Stimulated activated CD4-positive, alpha-beta T cell treated with anti-CD3 and anti-CD28 coated beads, Interleukin-4, amount 100 ng/mL, for 4 hours (primary cell): ENCODE results near the gene TRA2A.
A peak's percentile ranks its signal among the peaks of the same experiment; 100 is the strongest.
"Not testable (repeated sequence)": the region's sequence is repeated elsewhere in the genome, so short reads cannot be mapped to it uniquely, and the experiment has no call there.

Experiments used
- DNase-seq, 2 experiments: peaks; one replicate each; pipeline ENCODE4 v3.0.0-alpha.2; 2020

The TRA2A gene

DNA sequence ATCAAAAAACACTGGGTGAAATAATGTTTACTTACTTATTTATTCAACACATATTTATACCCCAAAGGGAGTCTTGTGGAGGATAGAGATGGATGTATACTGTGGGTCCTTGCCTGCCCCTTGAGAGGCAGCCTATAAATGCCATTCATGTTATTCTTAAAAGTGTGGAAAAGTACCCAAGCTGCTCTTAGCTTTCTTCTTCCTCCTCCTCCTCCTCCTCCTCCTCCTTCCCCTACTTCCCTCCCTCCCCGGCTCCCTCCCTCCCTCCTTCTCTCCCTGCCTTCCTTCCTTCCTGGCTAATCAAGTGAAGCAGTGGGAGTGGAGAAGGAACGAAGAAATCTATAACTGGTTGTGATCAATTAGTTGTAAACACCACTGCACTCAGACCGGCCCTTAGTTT, 40.3 kb downstream of the TRA2A start:
- no peak for DNase-seq

DNA sequence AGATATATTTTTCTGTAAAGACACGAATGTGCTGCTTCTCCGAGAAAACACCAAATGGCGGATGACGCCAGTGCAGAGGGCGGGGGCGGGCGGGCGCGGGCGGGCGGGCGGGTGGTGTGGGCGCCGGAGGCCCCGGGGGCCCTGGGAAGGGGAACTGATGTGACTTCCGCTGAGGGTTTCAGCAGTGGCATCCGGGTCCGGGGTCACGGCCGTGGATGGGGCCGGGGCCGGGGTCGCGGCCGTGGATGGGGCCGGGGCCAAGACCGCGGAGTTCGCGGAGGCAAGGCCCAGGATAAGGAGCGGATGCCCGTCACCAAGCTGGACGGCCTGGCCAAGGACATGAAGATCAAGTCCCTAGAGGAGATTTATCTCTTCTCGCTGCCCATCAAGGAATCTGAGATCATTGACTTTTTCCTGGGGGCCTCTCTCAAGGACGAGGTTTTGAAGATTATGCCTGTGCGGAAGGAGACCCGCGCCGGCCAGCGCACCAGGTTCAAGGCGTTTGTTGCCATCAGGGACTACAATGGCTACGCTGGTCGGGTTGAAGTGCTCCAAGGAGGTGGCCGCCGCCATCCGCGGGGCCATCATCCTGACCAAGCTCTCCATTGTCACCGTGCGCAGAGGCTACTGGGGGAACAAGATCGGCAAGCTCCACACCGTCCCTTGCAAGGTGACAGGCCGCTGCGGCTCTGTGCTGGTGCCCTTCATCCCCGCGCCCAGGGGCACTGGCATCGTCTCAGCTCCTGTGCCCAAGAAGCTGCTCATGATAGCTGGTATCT, 41.2 kb downstream of the TRA2A start:
- peak; percentile 48 to 58 for DNase-seq

DNA sequence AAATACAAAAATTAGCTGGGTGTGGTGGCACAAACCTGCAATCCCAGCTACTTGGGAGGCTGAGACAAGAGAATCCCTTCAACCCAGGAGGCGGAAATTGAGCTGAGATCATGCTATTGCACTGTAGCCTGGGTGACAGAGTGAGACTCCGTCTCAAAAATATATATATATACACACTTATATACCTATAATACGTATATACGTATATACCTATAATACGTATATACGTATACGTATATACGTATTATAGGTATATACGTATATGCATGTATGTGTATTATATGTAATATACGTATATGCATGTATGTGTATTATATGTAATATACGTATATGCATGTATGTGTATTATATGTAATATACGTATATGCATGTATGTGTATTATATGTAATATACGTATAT, 43.1 kb downstream of the TRA2A start:
- DNase-seq, result not testable (repeated sequence)

DNA sequence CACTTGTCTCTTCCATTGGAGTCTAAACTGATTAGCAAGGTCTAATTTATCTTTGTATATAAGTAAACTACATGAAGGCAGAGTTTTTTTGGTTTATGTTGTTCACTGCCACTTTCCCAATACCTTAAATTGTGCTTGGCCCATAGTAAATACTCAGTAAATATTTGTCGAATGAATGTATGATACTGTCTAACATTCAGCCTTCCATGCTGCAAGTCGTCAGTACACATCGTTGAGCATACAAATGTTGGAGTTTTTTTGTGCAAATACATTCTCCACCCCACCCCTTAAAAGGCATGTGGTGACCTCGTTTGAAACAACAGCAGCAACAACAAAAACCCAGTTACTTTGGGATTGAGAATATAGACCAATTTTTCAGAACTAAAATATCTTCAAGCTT, 44.1 kb downstream of the TRA2A start:
- DNase-seq, result no peak

DNA sequence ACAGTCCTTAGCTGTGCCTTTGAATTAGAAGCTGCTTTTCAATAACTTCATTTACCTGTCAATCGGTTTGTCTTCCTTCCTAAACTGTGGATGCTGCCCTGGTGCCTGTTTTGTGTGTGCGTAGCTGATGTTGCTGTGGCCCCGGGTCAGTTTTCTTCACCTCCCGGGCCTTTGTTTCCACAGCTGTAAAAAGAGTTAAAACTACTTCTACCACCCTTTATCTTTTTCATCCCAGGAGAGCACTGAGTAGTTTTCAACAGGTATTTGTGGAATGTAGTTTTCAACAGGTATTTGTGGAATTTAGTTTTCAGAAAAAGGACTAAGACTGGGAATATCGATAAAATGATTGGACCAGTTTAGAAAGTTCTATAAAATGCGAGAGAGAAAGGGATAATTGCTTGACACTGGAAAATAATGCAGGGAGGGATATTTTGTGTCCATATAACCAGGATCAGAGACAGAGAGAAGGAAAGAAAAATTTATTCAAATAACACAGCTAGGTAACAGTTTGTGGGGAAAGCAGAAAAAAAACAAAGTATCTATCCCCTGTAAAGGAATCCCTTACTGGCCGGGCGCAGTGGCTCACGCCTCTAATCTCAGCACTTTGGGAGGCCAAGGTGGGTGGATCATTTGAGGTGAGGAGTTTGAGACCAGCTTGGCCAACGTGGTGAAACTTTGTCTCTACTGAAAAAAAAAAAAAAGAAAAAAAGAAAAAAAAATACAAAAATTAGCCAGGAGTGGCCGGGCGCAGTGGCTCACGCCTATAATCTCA, 45.6 kb downstream of the TRA2A start:
- no peak for DNase-seq

DNA sequence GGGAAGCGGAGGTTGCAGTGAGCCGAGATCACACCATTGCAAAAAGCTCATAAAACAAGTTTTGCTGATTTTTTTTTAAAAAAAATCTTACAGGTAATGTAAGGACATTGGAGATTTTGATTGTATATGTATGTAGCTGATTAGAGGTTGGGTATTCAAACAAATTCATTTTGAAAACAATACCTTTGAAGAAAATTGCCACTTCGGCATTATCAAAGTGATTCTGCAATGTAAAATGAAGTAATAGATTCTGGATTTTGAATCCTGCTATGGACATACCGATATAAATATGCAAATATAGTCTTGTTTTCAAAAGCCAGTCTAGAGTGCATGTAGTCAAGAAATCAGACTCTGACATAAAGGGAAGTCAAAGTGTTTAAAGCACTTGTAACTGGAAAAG, 49.1 kb downstream of the TRA2A start:
- DNase-seq, result no peak

DNA sequence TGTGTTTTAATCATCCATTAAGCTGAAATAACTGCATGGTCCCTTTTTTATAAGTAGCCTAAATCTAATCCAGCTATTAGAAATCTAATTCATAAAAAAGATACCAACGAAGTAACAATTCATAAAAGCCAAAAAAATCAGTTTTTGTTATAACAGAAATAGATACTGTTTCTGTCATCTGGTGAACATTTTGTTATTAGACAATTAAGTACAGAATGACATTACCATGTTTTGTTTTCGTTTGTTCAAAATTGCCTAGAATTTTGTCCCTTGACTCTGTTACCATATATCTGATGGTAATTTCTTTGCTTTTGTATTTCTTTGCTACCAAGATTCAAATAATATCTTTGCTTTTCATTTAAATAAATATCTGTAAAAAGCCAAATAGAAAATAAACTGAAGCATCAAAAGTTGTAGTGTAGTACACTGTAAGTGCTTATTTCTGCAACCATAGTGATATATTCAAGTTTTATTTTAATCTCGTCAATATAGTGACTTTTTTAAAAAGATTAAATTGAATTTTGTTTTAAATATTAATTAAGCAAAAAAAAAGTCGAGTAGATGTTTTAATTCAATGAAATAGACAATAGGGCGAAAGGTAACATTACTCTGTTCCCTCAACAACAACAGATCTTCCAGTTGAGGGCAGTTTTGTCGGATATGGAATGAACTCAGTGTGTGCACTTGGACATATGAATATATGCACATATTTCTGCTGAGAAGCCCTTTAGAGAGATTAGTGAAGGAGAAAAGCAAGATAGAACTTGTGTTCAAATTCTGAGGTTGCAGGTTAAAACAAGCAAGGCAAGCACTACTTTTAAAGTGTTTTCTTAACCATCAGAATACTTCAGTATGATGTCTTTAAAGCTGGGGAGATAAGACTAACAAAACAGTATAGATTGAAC, 53.6 kb downstream of the TRA2A start:
- DNase-seq, result no peak

DNA sequence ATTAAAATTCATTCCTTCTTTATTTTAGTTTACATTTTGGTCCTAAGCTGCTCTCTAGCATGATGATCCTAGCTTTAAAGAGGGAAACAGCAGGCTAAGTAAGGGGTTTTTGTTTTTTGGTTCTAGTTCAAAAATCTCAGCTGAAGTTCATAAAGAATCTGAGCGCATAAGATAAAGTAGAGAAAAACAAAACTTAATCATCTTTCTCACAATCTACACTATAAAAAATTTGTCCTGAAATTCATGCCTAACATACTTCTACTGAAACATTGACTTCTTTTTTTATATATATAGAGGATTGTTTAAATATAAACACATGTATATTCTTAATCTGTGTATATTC, 54.7 kb downstream of the TRA2A start:
- no peak for DNase-seq

DNA sequence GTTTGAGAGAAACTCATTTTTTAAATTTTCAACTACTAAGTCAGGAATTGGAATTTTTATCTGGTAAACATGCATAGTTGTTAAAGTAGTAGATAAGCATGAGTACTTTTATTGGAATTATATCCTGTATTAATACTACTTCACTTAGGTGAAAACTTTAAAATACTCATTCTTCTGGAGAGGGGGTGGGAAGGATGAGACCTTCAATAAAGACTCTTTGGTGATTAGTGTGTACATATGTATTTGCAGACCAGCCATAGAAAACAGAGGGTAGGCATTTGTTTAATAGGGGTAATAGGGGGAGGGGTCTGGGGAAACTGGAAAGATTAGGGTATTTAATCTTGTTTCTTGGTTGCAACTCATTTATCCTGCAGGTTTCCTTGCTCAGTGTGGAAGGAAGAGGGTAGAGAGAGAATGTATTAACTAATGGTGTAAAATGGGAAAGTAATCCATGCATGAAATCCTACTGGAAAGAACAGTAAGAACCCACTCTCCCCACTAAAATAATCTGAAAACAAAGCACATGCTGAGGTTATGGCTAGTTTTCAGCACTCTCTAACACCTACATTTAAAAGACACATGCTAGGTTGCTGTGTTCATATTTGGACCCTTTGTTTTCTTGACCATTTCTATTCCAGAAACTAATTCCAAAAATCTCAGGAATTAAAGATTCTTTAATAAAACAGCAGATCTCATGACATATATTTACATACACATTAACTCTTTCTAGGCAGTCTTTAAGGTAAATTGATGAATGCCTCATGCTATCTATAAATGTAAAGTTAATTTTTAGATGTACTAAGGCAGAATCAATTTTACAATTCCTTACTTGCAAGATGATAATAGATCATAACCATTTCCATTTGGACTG, 55.3 kb downstream of the TRA2A start:
- no peak for DNase-seq

DNA sequence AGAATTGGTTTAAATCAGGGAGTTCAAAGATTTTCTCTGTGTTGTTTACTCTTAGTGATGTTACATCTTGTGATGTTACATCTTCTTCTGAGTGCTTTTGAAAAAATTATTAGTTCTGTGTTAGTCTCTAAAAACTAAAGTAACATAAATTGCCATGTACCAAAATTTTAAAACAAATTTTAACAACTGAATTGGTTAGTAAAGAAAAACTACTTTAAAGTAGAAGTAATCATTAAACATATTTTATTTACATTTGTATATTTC, 56.3 kb downstream of the TRA2A start:
- no peak for DNase-seq

DNA sequence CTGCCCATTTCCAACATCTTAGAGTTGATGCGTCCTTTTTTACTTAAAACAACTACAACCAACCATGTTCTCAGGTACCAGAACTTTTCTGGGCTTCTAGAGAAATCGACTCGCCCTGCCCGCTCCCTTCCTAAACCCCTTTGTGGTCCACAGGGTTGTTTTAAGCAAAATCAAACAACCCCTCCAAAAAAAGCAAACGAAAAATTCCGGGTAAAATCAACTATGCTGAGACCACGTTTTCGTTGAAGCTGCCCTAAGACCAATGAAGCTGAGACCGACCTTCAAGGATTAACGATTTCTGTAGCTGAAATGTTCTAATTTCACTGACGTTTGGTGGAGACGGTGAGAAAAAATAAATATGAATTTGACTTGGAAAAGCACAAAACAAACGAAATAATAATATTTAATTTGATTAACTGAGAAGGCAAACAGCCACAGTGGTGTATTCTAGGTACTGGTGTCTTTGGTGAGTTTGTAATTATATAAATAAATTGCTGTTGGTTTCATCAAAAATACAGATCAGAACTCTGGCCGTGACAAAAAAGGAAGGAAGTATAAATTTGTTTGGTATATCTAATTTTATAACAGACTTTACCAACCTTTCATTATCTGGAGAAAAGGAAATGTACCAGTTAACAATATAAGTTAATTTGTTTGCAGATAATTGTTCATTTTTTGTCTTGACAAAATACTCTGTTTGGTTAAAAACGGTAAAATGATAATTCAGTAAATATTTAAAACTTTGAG, 56.8 kb downstream of the TRA2A start:
- no peak for DNase-seq

DNA sequence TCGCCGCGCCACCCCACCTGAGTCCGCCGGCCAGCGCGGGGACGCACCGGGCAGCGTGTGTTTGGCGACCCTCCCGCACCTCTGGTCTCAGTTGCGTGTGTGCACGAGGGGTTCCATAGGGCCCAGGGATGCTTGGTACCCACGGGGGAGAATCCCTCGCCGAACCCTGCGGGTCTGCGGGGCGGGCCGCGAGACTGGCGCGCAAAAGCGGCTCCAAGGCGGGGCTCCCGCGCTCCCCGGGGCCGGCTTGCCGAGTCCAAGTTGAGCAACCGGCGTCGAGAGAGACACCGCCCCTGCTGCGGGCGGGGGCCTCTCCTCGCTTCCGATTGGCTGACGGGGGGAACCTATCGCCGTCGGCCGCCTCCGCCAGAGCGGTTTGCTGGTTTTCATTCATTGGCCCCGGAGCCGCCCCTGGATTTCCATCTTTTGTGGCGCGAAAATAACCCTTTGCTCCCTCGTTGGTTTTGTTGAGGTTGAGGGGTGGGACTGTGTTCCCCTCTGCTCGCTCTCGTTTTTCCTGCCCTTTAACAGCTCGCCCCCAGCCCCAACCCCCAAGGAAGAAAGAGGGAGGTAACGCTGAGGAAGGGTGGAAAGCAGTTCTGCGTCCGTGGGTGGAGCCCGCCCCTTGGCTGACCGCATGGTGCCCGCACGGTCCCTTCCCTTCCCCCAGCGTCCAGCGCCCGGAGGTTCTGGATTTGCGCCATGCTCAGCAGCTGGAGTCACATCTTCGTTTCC, 57.5 kb downstream of the TRA2A start:
- peak; percentile 52 to 61 for DNase-seq

DNA sequence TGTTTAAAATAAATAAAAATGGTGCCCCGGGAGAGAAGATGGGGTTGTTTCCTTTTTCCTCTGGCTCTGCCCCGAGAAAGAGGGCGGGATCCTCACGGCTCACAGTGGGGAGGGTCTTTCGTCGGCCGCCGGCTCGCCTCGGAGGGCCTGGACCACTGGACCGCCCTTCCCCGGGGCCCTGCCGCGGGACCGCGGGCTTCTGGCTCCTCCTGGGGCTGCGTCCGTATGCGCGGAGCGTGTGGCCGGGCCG, 58.0 kb downstream of the TRA2A start:
- DNase-seq, result no peak

DNA sequence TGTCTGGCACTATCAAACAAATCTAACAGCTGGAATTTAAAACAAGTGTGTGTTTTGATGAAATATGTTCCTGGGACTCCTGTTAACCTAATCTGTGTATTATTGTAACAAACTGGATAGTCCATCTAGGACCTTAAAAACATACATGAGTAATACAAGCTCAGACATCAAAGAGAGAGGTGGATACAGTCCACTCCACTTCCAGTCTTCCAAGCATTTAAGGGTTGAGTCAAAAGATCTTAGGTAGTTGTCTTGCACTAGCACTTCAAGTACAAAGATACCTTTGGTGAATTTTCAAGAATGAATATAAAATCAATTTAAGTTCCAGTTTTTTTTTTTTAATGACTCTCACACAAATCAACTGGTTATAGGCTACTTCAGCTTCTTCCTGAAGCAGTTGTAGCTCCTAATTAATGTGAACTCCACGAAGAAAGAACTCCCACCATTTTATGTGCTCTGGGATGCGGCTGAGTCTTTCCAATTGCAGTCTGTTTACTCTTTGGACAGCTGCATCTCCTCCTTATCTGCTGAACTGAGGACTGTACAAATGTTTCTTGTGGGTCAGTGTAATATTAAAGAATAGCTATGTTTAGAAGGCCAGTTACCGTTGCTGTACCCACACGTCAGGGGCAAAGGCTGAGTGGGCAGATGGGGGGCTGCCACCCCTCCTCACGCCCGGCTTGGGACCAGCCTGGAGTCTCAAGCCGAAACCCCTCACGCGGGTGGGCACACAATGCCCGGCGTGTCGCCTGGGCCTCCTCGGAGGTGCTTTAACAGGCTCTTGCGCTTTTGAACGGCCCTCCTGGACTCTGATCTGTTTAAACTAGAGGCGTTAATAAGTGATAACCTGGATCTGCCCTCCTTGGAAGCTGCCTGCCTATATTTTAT, 58.6 kb downstream of the TRA2A start:
- DNase-seq, result no peak

DNA sequence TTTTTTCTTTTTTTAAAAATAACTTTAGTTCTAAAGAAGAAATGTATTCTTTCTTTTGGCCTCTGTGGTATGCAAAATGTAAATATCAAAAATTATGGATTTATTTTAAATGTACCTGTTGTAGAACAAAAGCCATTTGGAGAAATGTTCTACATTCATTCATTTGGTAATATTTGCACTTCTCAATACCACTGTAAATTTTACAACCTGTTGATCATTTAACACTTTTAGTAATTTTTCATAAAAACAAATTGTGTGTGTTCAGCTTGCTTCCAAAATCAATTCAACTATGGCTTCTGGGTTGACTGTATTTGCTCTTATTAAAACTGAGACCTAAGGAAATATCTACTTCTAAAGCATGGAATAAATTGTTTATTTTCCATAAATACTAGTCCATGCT, 59.2 kb downstream of the TRA2A start:
- DNase-seq, result no peak

DNA sequence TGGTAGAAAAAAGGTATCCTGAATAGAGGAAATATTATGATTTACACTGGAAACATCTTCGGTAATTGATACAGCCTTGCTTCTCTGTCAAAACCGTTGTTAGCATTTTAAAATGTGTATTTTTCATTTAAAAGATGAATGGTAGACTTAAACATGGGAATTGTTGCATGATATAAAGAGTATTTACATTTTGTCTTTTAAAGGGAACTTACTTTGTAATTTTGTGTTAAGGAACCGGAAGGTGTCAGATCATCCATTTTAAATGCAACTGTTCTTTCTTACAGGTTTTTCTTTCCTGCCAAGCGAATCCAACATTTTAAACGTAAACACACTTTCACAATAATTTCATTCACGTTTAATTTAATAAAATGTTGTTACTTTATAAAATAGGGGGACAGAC, 59.7 kb downstream of the TRA2A start:
- DNase-seq, result no peak

DNA sequence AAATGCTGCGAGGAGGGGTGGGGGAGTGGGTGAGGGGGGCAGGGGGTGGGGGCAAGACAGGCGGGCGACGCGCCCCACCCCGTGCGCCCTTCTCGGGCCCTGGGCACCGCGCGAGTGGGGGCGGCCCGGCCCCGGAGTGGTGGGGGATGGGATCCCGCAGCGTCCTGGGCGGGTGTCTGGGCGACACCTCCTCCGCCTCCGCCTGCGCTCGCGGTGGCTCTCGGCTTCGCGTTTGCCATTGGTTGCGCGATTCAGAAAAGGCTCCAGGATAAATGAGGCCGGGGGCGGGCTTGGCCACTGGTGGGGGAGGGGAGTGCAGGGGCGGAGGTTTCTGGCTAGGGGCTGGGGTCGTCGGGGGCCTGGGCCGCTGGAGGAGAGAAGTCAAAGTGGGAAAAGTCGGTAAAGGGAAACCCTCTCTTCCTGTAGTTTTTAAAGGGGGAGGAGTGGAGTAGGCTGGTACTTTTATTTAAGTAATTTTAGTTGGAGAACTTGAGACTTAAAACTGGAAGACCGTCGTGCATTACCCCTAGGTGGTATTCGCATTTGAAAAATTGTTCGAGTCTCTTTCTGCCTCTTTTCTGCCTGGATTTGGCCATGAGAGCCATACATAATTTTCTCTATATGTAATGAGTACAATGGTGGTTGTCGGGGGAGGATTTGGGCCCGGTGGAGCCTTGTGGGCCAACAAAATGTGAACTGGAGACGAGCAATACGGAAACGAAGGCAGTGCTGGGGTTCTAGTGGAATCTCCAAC, 60.5 kb downstream of the TRA2A start:
- peak; percentile 26 to 28 for DNase-seq

DNA sequence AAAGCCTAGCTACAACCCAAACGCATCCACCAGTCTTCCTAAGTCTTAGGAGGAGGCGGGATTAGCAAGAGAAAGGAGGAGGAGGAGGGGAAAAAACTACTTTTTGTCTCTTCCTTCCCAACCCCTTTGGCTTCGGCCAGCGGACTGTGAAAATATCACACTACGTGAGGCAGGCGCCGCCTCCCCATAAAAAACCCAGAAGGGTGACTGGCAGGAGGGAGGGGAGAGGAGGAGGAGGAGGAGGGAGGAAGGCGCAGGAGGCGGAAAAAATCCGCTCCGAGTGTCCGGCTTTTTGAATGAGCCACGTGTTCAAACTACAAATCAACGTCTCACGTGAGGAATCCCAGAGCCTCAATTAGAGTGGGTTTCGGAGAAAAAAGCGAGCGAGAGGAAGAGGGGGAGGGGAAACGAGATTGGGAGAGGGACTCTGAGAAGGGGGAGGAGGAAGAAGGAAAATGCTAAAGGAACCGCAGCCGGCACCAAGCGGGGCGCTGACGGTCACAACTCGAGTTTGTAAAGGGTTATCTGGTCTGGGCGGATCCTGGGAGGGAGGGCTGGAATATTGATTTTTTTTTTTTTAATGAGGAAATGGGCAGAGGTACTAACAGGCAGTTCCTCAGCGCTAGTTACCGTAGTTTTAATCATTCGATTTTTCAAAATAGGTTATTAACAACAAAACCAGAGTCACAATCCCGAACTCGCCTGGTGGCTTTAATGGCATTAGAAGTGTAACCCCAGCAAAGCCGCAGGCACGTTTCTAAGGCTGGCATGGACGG, 61.3 kb downstream of the TRA2A start, which contains the start of gene IGF2BP3:
TSS of gene IGF2BP3 (minus strand) at position 162 of the 776 bp plus-strand sequence. CDS start 381 bp downstream, outside the sequence.
- peak; percentile 11 to 28 for DNase-seq

DNA sequence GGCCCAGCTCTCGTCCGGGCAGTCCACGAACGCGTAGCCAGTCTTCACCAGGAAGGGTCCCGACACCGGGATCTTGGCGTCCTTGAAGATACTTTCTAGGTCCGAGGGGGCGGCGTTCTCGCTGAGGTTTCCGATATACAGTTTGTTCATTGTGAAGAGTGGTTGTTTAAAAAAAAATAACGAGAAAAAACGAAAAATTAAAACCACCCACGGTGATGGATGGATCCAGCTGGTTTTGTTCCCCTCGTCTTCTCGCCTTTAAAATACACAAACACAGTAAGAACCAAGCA, 61.9 kb downstream of the TRA2A start:
- peak in 1 of 2 experiments; percentile 3 for DNase-seq
